ENCODE data around the gene PDE10A.

Gene PDE10A

DNA sequence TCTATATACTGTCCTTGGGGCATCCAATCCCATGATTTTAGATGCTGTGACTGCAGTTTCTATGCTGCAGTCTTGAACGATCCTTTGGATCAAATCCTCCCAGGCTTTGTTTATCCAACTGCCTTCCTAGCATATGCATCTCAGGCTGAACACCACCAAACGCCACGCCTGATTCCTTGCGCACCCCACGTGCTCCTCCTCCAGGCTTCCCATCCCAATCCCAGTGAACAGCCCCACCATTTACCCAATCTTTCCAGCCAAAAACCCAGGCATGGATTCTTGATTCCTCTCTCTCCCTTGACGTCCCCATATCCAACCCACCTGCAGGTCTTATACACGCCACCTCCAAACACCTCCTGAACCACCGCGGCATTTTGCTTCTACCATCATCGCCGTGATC lies 7.8 kb downstream of the PDE10A start:
- no peak for DNase-seq (ENCODE audit: low spot score)

DNA sequence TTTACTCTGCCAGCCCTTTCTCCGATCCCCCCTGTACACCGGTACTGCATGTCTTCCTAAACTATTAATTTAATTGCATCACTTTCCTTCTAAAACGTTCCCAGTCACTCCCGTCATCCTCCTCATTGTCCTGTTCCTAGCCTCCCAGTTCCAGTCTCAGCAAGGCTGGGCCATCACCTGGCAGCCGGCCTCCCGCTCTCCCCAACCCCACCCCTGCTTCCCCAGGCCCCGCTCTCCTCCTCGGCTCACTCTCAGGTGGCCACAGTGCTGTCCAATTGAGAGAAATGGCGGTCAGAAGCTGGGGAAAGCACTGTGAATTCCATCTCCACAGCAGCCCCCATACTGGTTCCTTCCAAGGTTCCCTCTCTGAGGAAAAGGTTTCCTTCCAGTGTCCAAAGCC lies 8.9 kb downstream of the PDE10A start:
- no peak for DNase-seq (ENCODE audit: low spot score)

DNA sequence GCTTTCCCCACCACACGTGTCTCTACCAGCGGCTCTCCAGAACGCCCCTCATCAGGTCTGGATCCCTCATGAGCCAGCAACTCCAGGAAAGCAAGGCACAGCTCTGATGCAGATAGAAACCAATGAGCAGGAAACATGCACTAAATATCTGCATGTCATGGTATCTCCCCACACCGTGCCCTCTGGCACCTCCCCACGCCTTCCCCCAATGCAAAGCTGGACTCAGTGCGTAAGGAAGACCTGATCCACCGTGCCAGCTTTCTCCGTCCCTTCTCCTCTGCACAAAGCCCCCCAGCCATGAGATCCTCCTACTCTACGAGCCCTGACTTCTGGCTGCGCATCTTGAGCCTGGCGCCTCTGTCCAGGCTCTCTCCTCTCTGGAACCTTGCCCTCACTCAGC lies 9.4 kb downstream of the PDE10A start:
- DNase-seq (ENCODE audit: low spot score): no peak

DNA sequence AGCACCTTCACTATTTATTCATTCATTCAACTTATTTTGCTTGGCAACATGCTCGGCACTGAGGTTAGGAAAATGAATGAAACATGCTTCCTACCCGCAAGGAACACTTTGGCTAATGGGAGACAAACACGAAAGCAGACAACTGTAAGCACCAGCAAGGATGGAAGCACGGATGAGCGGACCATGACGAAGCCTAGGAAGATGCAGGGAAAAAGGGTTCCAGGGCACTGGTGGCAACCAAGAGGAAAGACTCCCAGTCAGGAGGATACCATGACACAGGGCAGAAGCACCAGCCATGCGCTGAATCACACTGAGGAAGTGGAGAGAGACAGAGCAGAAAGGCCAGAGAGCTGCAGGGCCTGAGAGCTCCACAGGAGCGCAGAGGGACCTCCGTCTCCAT lies 9.8 kb downstream of the PDE10A start:
- DNase-seq (ENCODE audit: low spot score): no peak

DNA sequence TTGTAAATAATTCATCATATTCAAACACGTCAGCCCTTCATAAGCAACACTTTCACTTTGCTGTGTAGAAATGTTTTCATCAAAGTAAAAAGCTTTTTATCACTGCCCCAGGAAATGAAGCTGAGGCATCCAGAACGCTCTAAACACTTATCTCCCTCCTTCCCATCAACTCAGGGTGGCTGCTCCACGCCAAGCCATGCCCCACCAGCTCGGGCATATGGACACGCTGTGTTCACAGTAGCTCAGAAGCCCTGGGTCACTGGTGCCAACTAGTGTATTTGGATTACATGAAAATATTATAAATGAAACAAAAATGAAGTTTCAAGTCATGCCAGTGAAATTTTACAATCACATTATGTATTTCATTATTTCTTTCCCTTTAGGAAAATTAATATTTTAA lies 10.3 kb downstream of the PDE10A start:
- no peak for DNase-seq (ENCODE audit: low spot score)

DNA sequence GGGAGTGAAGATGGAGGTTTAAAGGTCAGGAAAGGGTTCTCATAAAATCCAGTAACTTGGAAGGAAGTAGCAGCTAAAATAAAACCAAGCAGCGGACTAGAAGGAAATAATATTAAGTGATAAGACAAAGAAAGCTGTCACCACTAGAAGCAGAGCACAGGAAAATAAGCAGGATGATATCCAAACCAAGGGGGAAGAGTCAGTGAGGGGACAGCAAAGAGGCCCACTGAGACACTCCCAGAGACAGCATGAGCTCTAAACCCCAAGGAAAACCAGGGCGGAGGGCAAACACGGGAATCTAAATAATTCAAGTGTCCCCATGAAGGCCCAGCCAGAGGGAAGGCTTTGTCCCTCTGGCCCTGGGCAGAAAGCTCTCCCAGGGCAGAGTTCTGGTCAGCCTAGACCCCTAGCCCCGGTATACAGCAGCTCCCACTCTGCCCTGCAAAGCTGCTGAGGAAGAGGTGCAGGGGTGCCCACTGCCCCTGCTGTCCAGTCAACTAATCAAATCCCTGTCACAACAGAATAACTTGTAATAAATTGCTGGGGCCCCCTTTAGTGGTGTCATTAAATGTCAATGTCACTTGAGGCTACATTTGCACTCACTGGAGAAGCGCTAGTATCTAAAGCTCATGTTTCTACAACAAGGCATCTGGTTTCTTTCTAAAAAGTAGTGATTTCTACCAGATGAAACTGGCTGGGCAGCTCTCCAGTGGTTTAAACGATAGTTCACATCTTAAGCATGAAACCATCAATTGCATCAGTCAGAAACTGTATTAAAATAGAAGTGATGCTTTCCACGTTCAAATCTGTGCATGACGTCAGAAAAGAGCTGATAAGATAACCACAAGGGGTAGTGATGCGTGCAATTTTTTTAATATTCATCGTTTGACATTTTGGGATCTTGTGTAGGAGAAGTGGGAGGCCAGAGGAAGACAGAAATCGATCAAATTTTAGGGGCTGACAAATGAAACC lies 13.6 kb downstream of the PDE10A start:
- no peak for DNase-seq (ENCODE audit: low spot score)

DNA sequence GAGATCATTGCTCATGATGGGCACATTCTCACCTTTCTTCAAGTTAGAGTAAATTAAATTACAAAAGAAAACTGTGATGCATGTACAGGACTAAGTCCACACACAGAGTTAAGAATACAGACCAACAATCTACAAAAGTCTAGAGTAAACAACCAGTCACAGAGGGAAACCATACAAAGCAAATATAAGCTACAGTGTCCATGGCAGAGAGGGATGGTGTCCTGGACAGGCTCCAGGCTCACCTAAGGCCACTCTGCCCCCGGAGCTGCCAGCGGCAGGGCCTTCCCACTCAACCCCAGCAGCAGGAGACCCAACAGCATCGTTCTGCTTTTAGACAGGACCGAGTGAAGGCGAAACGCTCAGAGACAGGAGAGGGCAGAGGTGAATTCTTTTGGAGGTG lies 16.0 kb downstream of the PDE10A start:
- no peak for DNase-seq (ENCODE audit: low spot score)

DNA sequence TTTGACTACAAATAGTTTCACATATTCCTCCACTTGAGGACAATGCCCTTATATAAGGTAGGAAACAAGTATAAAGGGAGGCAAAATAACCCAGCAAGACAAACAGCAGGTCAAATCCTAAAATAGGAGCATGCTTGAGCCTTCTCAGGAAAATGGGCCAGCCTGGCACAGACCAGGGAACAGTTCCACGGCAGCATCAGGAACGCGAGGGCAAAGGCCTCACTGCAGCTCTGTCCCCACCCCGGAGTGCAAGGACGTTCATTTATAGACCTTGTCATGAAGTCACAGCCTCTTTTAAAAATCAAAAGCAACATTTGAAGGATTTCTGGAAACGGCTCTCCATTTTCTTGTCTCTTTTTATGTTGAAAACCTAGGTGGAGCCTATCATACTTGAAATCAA lies 17.1 kb downstream of the PDE10A start:
- DNase-seq (ENCODE audit: low spot score): no peak

DNA sequence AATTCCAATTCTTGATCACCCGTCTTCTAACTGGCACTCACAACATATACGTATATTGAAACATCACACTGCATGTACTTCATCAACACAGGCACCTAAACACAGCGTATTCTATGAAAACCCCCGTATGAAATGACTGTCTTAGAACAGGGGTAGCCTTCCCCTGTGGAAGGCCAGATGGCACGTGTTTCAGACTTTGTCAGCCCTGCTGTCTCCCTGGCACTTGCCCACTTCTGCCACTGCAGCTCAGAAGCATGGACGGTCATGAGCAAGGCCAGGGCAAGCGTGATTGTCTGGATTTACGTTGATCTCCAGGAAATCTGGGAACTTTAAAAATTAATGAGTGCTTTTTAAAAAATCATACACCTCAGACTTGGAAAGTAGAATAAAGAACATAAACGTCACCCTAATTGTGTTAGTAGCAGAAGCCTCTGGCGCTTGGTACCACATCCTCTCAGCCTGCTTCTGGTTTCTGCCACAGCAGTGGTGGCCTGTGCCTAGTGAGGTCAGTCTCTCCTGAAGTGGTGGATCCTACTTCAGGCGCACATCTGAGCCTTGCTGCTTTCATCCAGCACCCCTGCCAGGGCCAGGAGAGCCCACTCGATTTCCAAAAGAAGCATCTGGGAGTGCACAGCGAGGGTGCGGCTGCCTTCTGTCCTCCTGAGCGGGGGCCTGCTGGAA lies 18.3 kb downstream of the PDE10A start:
- no peak for DNase-seq (ENCODE audit: low spot score)

DNA sequence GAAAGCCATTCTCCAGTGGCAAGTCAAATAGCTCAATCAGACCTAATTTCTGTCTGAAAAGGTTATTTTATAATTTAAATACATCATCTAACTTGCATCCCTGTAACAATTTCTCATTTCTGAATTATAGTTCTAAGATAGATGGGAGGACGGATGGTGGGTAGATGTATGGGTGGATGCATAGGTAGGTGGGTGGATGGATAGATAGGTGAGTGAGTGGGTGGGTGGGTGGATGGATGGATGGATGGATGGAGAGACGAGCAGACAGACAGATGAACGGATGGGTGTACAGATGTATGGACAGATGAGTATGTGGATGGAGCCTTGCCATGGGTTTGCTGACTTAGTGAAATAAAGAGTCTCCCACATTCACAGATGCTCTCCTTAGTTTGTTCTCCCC lies 20.0 kb downstream of the PDE10A start:
- no peak for DNase-seq (ENCODE audit: low spot score)

DNA sequence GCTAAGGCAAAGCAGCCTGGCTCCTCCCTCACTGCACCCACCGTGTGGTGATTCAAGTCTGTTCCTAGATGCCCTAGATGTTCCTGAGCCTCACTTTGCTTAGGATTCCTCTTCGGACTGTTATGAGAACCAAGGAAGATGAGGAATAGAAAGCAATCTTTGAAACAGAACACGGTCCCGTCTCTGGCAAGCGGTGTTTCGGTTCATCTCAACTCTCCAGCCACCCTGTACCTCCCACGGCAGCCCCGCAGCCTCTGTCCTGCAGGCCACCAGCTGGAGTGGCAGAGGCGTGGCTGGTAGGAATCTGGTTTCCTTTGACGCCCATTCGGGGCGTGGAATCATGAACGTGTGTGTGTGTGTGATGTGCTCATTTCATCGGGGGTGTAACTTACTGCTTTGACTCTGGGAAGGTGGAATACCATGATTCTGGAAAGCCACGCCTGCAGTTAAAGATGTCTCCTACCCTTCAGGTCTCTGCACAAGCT lies 21.3 kb downstream of the PDE10A start:
- no peak for DNase-seq (ENCODE audit: low spot score)

DNA sequence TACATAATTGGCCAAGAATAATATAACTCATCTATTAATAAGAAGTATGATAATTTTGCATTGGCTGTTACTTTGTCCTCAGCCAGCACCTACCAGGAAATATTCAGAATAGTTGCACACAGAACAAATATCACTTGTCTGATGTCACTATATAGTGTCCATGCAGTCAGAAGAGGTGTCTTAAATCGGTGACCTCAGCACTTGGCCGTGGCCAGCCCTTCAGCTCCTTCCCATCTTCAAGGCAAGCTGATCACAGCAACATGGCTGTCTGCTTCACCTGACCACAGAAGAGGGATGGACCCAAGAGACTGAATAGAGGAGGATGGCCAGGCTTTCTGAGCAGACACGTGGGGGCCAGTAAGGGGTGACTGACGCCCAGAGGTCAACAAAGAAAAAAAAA lies 22.2 kb downstream of the PDE10A start:
- DNase-seq (ENCODE audit: low spot score): no peak

DNA sequence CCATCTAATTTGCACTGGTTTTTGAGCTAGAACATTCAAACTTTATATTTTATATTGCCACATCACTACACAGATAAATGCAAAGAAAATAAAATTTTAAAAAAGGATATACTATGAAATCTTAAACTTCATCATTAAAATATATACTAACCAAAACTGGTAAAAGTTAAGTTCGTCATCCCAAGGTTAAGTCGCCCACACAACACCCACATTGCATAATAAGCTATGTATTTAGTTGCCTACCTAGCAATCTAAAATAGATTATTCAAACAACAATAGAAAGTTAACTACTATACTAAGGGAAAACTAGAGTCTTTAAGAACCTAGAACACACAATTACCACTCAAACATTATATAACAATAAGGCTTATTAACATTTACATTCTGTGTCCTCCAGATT lies 24.5 kb downstream of the PDE10A start:
- DNase-seq (ENCODE audit: low spot score): no peak

DNA sequence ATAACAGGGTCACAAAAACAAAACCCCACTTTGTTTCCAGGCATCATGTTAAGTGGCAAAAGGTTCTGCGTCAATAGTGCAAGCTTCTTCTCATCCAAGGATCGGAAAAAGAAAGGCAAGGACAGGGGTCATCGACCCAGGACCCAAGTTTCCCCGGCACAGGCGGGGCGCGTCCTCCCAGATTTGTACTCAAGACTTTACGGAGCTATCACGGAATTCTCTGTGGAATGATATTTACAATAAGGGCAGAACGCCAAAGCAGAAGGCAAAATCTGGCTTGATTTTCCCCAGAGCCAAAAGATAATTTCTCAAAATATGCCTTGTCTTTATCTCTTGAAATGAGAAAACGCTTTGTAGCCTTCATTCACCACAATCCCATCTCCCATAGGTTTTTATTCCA lies 25.5 kb downstream of the PDE10A start:
- DNase-seq (ENCODE audit: low spot score): no peak

DNA sequence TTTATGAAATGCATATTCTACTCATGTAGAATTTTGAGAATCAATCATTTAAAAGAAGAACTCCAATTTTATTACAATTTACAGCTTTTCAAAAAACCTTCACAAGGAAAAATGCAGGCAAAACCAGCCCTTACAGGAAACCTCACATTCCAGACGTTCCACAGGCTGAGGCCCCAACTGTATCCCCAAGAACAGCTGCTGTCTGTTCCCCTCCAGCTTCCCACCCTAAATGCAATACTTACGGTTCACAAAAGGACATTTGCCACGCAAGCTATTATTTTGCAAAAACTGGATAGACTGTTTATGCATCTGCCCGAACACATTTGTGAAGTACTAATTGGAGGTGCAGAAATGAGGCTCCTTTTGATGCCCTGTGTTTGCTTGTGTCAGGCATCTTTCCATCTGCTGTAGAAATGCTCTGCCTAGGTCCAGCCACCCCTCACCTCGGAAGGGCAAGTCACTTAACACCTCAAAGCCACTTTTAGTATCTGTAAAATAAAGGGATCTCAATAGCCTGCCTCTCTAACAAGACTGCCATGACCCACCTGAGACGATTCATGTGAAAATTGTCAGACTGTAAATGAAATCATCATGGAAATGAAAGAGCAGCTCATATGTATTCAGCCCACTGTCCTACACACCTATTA lies 26.5 kb downstream of the PDE10A start:
- no peak for DNase-seq (ENCODE audit: low spot score)

DNA sequence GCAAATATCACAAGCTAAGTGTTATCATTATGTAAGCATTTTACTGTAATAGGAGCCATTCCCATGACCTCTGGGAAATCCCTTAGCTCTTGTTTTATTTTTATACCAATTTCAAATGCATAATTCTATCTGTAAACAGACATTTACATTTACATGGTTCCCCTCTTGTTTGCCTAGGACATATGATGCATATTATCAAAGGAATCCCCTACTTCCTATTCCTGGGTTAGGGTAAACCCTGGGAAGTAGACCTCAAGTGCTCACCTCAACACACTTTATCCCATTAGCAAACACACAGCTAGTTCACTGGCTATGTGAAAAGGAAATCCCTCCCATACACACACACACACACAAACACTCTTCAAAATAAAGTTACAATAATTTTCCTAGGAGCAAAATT lies 27.1 kb downstream of the PDE10A start:
- DNase-seq (ENCODE audit: low spot score): no peak

DNA sequence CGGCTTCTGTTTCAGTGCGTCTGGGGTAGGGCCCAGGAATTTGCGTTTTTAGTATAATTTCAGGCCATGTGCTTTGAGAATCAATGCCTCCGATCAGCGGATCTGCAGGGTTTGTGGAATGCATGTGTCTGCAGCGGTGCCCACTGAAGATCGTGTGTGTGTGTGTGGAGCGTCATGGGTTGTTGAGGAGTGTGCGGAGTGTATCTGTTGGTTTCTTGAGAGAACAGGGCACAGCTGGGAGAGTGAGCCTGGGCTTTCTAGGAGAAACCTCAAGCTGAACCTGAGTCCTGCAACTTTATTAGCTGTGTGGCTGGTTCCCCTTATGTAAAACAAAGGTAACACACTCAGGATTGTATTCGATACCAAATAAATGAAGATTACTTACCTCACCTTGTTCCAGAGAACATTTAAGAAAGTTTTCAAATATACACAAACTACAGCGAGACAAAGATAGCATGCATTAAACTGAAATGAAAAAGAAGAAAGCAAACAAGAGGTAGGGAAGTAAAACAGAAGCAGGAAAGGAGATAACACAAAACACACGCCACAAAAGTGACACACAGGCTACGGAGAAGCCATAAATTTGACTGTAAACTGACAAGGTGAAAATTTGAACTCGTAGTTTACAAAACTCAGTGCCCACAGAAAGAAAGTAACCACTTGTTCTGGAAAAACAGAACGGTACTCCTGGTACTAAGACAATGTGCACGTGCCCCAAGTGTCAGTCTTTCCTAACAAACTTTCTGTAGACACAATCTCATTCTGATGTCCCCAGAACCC lies 28.8 kb downstream of the PDE10A start:
- DNase-seq (ENCODE audit: low spot score): no peak

DNA sequence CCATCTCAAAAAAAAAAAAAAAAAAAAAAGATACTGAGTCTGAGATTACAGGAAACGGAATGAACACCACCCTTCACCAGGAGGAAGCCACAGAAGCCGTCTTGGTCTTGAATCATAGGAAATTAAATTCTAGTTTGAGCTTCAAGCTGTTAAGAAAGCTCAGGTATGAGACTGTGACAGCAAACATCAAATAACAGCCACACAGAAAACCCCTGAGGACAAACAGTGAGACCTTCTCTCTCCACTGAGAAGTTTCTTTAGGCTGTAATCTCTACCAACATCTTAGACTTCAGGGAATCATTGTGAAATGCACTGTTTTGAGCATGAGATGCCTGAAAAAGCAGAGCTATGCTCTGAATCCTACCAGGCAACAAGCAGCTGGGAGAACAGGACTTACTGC lies 30.8 kb downstream of the PDE10A start:
- no peak for DNase-seq (ENCODE audit: low spot score)

DNA sequence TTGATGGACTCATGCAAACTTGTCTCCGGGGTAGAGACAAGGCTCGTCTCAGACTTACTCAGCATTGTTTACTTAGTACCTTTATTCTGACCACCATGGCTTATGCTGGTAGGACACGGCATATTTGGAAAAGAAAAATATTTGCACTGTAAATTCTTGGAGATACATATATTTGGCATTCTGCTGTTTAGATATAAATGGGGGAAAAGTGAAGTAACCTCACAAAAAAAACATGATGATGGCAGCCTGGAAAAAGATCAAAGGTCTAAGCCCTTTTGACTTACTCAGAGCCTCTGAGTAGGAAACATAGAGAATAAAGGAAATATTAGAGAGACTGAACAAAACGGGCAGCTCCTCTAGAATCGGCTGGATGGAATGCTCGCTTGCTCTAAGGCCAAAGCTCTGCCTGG lies 32.5 kb downstream of the PDE10A start:
- no peak for DNase-seq (ENCODE audit: low spot score)

DNA sequence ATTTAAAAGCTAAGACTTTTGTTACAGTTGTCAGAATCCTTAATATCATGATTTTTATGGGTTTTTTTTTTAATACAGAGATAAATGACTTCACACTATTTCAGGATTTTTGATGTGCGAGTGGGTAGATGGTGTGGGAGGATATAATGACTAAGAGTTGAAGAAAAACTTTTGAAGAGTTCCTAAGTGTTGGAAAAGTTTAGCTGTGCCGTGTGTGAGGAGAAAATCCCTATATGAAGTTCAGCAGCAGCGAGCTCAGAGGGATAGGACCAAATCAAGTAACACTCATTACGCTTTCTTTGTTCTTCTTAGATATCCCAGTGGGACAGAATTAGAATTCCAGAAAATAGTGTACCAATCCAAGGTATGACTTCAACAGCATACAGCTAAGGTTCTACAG lies 34.1 kb downstream of the PDE10A start:
- DNase-seq (ENCODE audit: low spot score): no peak

DNA sequence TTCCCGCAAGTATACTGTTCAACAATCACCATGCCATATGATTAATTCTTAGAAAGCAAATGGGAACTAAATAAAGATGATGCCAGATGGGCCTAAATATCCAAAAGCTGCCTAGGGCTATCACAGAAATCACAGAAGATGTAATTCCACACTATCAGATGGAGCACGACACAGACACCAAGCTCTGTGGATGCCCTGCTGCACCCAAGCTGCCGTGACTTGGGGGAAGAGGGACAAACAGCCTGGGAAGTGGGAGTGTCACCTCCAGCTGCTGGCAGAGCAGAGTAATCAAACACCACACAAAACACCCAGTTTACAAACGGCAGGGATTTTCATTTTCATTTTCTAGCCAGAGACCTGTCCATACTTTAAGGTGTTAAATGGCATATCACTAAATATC lies 35.7 kb downstream of the PDE10A start:
- no peak for DNase-seq (ENCODE audit: low spot score)

DNA sequence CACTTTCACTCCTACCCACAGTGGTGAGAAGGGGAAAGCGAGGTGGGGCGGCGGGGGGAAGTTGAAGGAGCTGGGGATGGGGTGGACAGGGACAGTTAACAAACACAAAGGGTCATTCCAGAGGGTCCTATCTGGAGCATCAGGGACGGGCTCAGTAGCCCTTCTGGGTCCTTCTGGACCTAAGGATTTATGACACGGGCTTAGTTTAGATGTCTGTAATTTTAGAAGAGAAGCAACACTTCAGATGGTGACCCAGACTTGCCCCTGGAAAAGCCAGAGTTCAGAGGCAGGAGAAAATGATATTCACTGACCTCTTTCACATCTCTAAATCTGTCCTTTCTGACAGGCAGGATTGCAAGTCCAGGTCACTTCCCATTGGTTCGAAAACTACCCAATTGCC lies 36.3 kb downstream of the PDE10A start:
- DNase-seq (ENCODE audit: low spot score): no peak

All from RKO (cell line).